AG09309 (cell line): Measurements from ENCODE around the gene HEG1.
A peak's percentile ranks its signal among the peaks of the same experiment; 100 is the strongest.

ENCODE experiments used
- DNase-seq: peaks from one replicate; pipeline ENCODE4 v3.0.0-alpha.2; 2010; ENCODE audit warnings: low read depth
- H3K4me3 ChIP-seq: 2 replicates; pipeline ENCODE4 v1.5.1; 2011; ENCODE audit warnings: mild to moderate bottlenecking, low read depth, low read length, moderate library complexity; ENCODE audit not compliant: control insufficient read depth
- CTCF ChIP-seq: IDR thresholded peaks from 2 replicates; pipeline ENCODE4 v1.5.1; 2011; ENCODE audit warnings: mild to moderate bottlenecking, low read depth, low read length, inconsistent platforms; ENCODE audit not compliant: insufficient read depth, control insufficient read depth; ENCODE audit errors: missing control alignments

HEG1 gene

GRCh38 chr3:125008766-125009165 lies 47.0 kb downstream of the HEG1 start:
- TF ChIP-seq CTCF: no peak
- DNase-seq: no peak
- H3K4me3 ChIP-seq: no peak overlapping the region

GRCh38 chr3:125006291-125006731 lies 49.5 kb downstream of the HEG1 start:
- TF ChIP-seq CTCF: no peak
- no peak for DNase-seq
- H3K4me3 ChIP-seq: no peak overlapping the region

GRCh38 chr3:125005676-125006075 lies 50.1 kb downstream of the HEG1 start:
- DNase-seq: no peak
- H3K4me3 ChIP-seq: no peak overlapping the region
- no peak for TF ChIP-seq CTCF

GRCh38 chr3:125005222-125005621 lies 50.6 kb downstream of the HEG1 start:
- H3K4me3 ChIP-seq: no peak overlapping the region
- no peak for DNase-seq
- no peak for TF ChIP-seq CTCF

- DNase-seq: no peak
- no peak overlapping the region for H3K4me3 ChIP-seq
- no peak for TF ChIP-seq CTCF
Observed at GRCh38 chr3:125003859-125004595, 51.8 kb downstream of the HEG1 start.

GRCh38 chr3:125003369-125003853 lies 52.4 kb downstream of the HEG1 start:
- H3K4me3 ChIP-seq: no peak overlapping the region
- peak; percentile 10 for DNase-seq
- TF ChIP-seq CTCF: no peak
